ENCODE results near the gene RETNLB.

DNA sequence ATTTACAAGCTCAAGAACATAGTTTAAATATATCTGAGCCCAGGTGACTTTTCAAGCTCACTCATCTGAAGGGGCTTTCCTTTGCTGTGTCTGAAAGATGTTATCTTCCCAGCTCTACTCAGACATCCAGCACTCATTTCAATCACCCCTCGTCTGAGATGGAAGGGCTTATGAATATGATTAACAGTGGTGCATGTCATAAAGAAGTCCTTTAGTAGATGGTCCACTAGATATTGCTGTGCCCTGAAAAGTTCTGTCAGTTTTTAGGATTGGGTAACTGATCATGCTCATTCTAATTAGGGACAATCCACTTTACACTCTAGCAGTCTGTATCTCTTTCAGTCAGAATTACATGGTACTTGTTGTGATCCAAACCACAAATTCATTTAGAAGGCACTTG lies 28.3 kb downstream of the RETNLB start:
- TF ChIP-seq CTCF (IDR thresholded peaks at IDR 0.05) (no peak), POLR2A (IDR thresholded peaks at IDR 0.05) (no peak)

All from thyroid gland (tissue), 4 donors.